22Rv1 (cell line): ENCODE results near the gene ZNF687.

Experiments used
- H3K27ac ChIP-seq: fragments of 450-650 bp; 2 replicates; pipeline ENCODE4 v1.5.1; 2017
- ZFX ChIP-seq: fragments of 450-650 bp; IDR thresholded peaks from 2 replicates; pipeline ENCODE4 v1.6.1; 2017; ENCODE audit warnings: antibody characterized with exemption, borderline replicate concordance
- TF ChIP-seq, protein P1 (sequence below): fragments of 450-650 bp; IDR thresholded peaks from 2 replicates; pipeline ENCODE4 v1.5.1; 2017; ENCODE audit warnings: mild to moderate bottlenecking

Gene ZNF687

DNA sequence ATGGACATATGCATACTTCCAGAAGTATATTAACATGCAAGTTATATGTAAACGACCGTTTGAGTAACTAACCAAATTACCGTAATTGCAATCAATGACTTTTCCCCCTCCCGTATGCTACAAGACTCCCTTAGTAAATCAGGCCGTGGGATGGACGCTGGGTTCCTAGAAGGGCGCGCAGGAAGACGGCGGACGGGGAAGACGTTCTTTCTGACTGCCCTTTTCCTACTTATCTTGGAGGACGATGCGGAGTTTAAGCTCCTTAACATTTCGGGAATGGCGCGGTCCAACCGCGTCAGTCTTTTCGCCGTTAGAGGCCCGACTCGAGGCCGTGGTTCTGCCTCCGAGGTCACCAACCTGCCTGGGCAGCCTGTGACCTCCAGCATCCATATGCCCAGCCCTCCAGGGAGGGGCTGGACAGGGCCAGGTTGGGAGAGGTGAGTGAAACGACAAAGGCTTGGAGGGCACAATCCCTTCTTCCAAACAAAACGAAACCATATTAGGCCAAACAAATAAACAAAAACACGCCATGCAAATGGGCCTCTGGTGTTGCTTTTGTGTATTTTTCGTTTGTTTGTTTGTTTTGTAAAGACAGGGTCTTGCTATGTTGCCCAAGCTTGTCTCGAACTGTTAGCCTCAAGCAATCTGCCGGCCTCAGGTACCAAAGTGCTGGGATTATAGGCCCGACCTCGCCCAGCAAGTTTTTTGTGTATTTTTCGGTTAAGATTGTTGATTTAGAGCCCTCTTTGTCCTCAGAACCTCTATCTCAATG is 46.0 kb downstream of the ZNF687 start:
- peak overlapping the region; percentile 91 for H3K27ac ChIP-seq
- TF ChIP-seq ZFX, result no peak
- TF ChIP-seq, protein P1, sequence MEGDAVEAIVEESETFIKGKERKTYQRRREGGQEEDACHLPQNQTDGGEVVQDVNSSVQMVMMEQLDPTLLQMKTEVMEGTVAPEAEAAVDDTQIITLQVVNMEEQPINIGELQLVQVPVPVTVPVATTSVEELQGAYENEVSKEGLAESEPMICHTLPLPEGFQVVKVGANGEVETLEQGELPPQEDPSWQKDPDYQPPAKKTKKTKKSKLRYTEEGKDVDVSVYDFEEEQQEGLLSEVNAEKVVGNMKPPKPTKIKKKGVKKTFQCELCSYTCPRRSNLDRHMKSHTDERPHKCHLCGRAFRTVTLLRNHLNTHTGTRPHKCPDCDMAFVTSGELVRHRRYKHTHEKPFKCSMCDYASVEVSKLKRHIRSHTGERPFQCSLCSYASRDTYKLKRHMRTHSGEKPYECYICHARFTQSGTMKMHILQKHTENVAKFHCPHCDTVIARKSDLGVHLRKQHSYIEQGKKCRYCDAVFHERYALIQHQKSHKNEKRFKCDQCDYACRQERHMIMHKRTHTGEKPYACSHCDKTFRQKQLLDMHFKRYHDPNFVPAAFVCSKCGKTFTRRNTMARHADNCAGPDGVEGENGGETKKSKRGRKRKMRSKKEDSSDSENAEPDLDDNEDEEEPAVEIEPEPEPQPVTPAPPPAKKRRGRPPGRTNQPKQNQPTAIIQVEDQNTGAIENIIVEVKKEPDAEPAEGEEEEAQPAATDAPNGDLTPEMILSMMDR, result no peak

DNA sequence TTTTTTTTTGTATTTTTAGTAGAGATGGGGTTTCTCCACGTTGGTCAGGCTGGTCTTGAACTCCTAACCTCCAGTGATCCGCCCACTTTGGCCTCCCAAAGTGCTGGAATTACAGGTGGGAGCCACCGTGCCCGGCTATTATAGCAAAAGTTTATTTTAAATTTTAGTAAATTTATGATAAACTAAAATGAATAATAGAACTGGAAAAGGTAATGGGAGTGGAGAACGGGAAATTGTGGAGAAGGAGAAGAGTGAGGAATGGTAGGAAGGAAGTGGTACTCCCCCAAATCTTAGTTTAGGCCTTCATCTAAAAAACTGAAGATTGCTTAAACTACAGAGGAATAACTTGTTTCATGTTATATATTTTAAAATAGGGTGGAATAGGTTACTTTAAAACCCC is 52.7 kb downstream of the ZNF687 start:
- TF ChIP-seq, protein P1, result no peak
- TF ChIP-seq ZFX, result no peak
- no peak overlapping the region for H3K27ac ChIP-seq

DNA sequence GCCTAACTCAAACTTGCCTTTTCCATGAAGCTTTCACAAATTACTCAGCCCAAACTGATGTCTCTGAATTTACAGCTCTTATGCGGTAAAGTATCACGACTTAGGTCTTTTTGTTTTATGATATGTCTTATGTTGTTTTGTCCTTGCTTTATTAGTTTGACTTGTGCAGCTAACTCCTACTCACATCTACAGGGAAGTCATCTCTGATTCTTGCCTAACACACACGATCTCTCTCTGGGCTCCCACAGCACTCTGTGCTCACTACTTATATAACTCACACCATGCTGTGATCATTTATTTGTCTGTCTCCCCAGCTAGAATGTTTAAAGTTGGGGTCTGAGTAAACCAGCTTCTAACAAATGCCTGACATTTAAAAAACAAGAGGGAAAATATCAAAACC is 54.5 kb downstream of the ZNF687 start:
- TF ChIP-seq ZFX, result no peak
- TF ChIP-seq, protein P1, result no peak
- H3K27ac ChIP-seq, result no peak overlapping the region

DNA sequence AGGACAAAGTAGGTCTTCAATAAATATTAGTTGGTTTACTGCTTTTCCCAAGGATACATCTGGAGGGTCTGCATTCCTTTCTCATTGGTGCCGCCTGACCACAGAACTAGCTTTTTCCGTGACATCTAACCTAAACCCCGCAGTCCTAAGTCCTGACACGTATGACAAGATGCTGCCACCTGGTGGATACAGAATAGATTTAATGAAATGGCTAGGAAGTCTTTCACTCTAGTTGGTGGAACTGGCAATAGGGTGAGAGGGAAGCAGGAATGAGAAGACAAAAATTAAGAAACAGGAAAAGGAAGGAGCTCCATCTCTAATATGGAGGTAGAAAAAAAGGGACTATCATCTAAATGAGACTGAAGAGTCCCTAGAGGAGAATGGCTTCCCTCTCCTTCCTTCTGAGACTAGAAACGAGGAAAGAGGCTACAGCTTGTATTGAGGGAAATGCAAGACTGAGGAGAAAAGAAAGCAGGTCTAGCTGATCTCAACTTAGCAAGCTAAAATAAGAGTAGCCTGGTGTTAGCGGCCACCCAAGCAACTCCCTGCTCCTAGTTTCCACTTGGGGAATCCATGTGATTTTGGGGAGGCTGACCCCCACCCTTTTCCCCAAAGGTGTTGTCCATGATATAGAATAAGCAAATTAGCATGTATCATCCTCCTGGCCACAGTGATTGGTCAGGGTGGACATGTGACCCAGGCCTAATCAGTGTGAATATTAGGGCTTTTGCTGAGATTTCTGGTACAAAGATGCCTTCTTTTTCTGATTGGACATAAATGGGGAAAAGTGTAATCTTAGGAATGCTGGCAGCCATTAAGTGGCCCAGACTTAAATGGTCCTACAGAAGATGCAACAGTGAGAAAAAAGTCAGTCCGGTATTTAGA is 59.0 kb downstream of the ZNF687 start:
- H3K27ac ChIP-seq, result no peak overlapping the region; the same call in 1 of the 2 replicates
- TF ChIP-seq, protein P1, result peak; percentile 97
- TF ChIP-seq ZFX, result no peak
